ENCODE results near the gene MEGF11. TPM values are rescaled to one million over a fixed set of nuclear protein-coding genes. Genes with fewer than 3 reads are reported as not detected.

The MEGF11 gene
- total RNA-seq, 2 donors from 2014 or later = not detected

GRCh38 chr15:65904301-65904700 is 349.2 kb downstream of the MEGF11 start:
- WGBS, 2 donors = 84 to 94% methylated on average over 4 of the region's 4 CpGs
- intact Hi-C loops (cut with DNase I) = no loop called here

GRCh38 chr15:65903296-65904073 is 350.1 kb downstream of the MEGF11 start:
- Histone ChIP-seq H3K27me3 (no peaks in the 10 kb centered on the region), H3K4me3 (no peak overlapping the region), H3K36me3 (replicated peaks in 1 of 2; ENCODE audit: insufficient read depth in 1 of 2, low read depth in 2 of 2) (no peaks in the 10 kb centered on the region), H3K9me3 (no peaks in the 10 kb centered on the region), H3K4me1 (peaks cover 9% of the 10 kb centered on the region), H3K27ac (no peak overlapping the region)
- ATAC-seq = no peak
- intact Hi-C loops (cut with DNase I) = no loop called here
- no peak for DNase-seq
- 89 to 92% methylated on average over 6 of the region's 6 CpGs for WGBS, 2 donors
- TF ChIP-seq CTCF (IDR thresholded peaks at IDR 0.05) (no peak), POLR2A (IDR thresholded peaks at IDR 0.05) (no peak)

More at GRCh38 chr15:65904301-65904700, 349.2 kb downstream of the MEGF11 start:
- H3K9me3 ChIP-seq = no peaks in the 10 kb centered on the region
- H3K4me1 ChIP-seq = peaks cover 9% of the 10 kb centered on the region
- DNase-seq (no peak), ATAC-seq (no peak)
- H3K27me3 ChIP-seq = no peaks in the 10 kb centered on the region
- peak overlapping the region in 2 of 4 donors; percentile 1 to 16 for H3K27ac ChIP-seq
- no peaks in the 10 kb centered on the region for H3K36me3 ChIP-seq (replicated peaks in 1 of 2; ENCODE audit: insufficient read depth in 1 of 2, low read depth in 2 of 2)
- TF ChIP-seq CTCF (IDR thresholded peaks at IDR 0.05) (no peak), POLR2A (IDR thresholded peaks at IDR 0.05) (no peak)
- H3K4me3 ChIP-seq = no peak overlapping the region

GRCh38 chr15:65902373-65902772 is 351.2 kb downstream of the MEGF11 start:
- H3K36me3 ChIP-seq (replicated peaks in 1 of 2; ENCODE audit: insufficient read depth in 1 of 2, low read depth in 2 of 2) = no peaks in the 10 kb centered on the region
- intact Hi-C loops (cut with DNase I) = no loop called here
- no peak overlapping the region for H3K4me3 ChIP-seq
- no peaks in the 10 kb centered on the region for H3K27me3 ChIP-seq
- ATAC-seq = peak; percentile 68
- DNase-seq = peak in 3 of 4 donors; percentile 22 to 70 (median 34)
- peaks cover 9% of the 10 kb centered on the region for H3K4me1 ChIP-seq
- H3K27ac ChIP-seq = peak overlapping the region in 1 of 4 donors; percentile 7
- no peaks in the 10 kb centered on the region for H3K9me3 ChIP-seq
- 71 to 80% methylated on average over 1 of the region's 1 CpG for WGBS, 2 donors
- TF ChIP-seq POLR2A (IDR thresholded peaks at IDR 0.05) = no peak
- no peak for TF ChIP-seq CTCF (IDR thresholded peaks at IDR 0.05)

- TF ChIP-seq POLR2A (IDR thresholded peaks at IDR 0.05) (no peak), CTCF (IDR thresholded peaks at IDR 0.05) (no peak)
- intact Hi-C loops (cut with DNase I) = no loop called here
- no peaks in the 10 kb centered on the region for H3K9me3 ChIP-seq
- H3K27ac ChIP-seq = peak overlapping the region in 1 of 4 donors; percentile 7
- DNase-seq (no peak), ATAC-seq (no peak)
- peaks cover 9% of the 10 kb centered on the region for H3K4me1 ChIP-seq
- 87 to 88% methylated on average over 3 of the region's 3 CpGs for WGBS, 2 donors
- no peak overlapping the region for H3K4me3 ChIP-seq
- no peaks in the 10 kb centered on the region for H3K36me3 ChIP-seq (replicated peaks in 1 of 2; ENCODE audit: insufficient read depth in 1 of 2, low read depth in 2 of 2)
- no peaks in the 10 kb centered on the region for H3K27me3 ChIP-seq
Observed at GRCh38 chr15:65901836-65902235, 351.7 kb downstream of the MEGF11 start.

- intact Hi-C loops (cut with DNase I) = no loop called here
- peaks cover 9% of the 10 kb centered on the region for H3K4me1 ChIP-seq
- DNase-seq (no peak), ATAC-seq (no peak)
- no peak for TF ChIP-seq POLR2A (IDR thresholded peaks at IDR 0.05)
- TF ChIP-seq CTCF (IDR thresholded peaks at IDR 0.05) = no peak
- H3K9me3 ChIP-seq = no peaks in the 10 kb centered on the region
- no peaks in the 10 kb centered on the region for H3K27me3 ChIP-seq
- H3K4me3 ChIP-seq = no peak overlapping the region
- H3K27ac ChIP-seq = no peak overlapping the region
- WGBS, 2 donors = 43 to 56% methylated on average over 2 of the region's 2 CpGs
- peaks cover 0 to 2% of the 10 kb centered on the region in 2 donors for H3K36me3 ChIP-seq (replicated peaks in 1 of 2; ENCODE audit: insufficient read depth in 1 of 2, low read depth in 2 of 2)
Observed at GRCh38 chr15:65901336-65901735, 352.2 kb downstream of the MEGF11 start.
